KMS-11 (cell line): ENCODE measurements around the gene CPOX.

Source experiments
- H2AFZ ChIP-seq: fragments of 200-600 bp; sonication (generic); 2 replicates; pipeline ENCODE4 v1.6.1; 2016; ENCODE audit warnings: antibody characterized with exemption, mixed run types, low read depth
- H3K27ac ChIP-seq: fragments of 200-600 bp; sonication (generic); 2 replicates; pipeline ENCODE4 v1.6.1; 2016; ENCODE audit warnings: mild to moderate bottlenecking, mixed run types
- H3K27me3 ChIP-seq: fragments of 200-600 bp; sonication (generic); 2 replicates; pipeline ENCODE4 v1.6.1; 2017; ENCODE audit warnings: mild to moderate bottlenecking, low read depth, mixed run types, moderate library complexity; ENCODE audit not compliant: insufficient read depth
- H3K36me3 ChIP-seq: fragments of 200-600 bp; sonication (generic); 2 replicates; pipeline ENCODE4 v1.6.1; 2017; ENCODE audit warnings: mild to moderate bottlenecking, mixed run types; ENCODE audit not compliant: insufficient read depth
- H3K4me1 ChIP-seq: fragments of 200-600 bp; sonication (generic); 2 replicates; pipeline ENCODE4 v1.6.1; 2016; ENCODE audit warnings: mild to moderate bottlenecking, low read depth, mixed run types; ENCODE audit not compliant: poor library complexity, severe bottlenecking
- H3K4me2 ChIP-seq: fragments of 200-600 bp; sonication (generic); 2 replicates; pipeline ENCODE4 v1.7.0; 2016; ENCODE audit warnings: mild to moderate bottlenecking, mixed run types
- H3K4me3 ChIP-seq: fragments of 200-600 bp; sonication (generic); IDR thresholded peaks from 2 replicates; pipeline ENCODE4 v1.6.1; 2017; ENCODE audit warnings: low read depth, low read length, mixed read lengths; ENCODE audit not compliant: insufficient read depth
- H3K79me2 ChIP-seq: fragments of 200-600 bp; sonication (generic); 2 replicates; pipeline ENCODE4 v1.6.1; 2016; ENCODE audit warnings: low read depth, mixed run types; ENCODE audit not compliant: insufficient read depth
- H3K9ac ChIP-seq: fragments of 200-600 bp; sonication (generic); 2 replicates; pipeline ENCODE4 v1.6.1; 2016; ENCODE audit warnings: mild to moderate bottlenecking, mixed run types
- H4K20me1 ChIP-seq: fragments of 200-600 bp; sonication (generic); 2 replicates; pipeline ENCODE4 v1.6.1; 2016; ENCODE audit warnings: mild to moderate bottlenecking, mixed run types; ENCODE audit not compliant: insufficient read depth
- CTCF ChIP-seq: fragments of 200-600 bp; sonication (generic); conservative IDR thresholded peaks from 2 replicates; pipeline ENCODE4 v1.6.1; 2017; ENCODE audit warnings: low read depth, mild to moderate bottlenecking, antibody characterized with exemption, low read length, moderate library complexity, mixed read lengths

CPOX gene

GRCh38 chr3:98612996-98613517 lies 19.6 kb upstream of the CPOX start:
- Histone ChIP-seq H2AFZ (peak overlapping the region; percentile 84), H3K27ac (peak overlapping the region; percentile 83), H3K4me2 (peak overlapping the region; percentile 87), H3K79me2 (no peaks in the 10 kb centered on the region), H3K36me3 (no peaks in the 10 kb centered on the region), H4K20me1 (no peaks in the 10 kb centered on the region; the same call in 1 of the 2 replicates), H3K9ac (peak overlapping the region; percentile 62), H3K4me1 (peaks cover 32% of the 10 kb centered on the region), H3K27me3 (no peaks in the 10 kb centered on the region), H3K4me3 (peak overlapping the region; percentile 76)
- TF ChIP-seq CTCF, result peak; percentile 31; the same call in 1 of the 2 replicates

- Histone ChIP-seq H3K27me3 (no peaks in the 10 kb centered on the region), H3K4me1 (peaks cover 32% of the 10 kb centered on the region), H3K79me2 (no peaks in the 10 kb centered on the region), H3K4me3 (peak overlapping the region; percentile 76), H3K36me3 (no peaks in the 10 kb centered on the region), H4K20me1 (no peaks in the 10 kb centered on the region; the same call in 1 of the 2 replicates), H3K4me2 (peak overlapping the region; percentile 87), H2AFZ (peak overlapping the region; percentile 84), H3K27ac (peak overlapping the region; percentile 83), H3K9ac (peak overlapping the region; percentile 62; the same call in 1 of the 2 replicates)
- peak; percentile 69; the same call in 1 of the 2 replicates for TF ChIP-seq CTCF
Measured at GRCh38 chr3:98612587-98612986, 19.2 kb upstream of the CPOX start.

GRCh38 chr3:98608029-98608428 lies 14.6 kb upstream of the CPOX start:
- Histone ChIP-seq H3K4me3 (no peak overlapping the region), H3K27me3 (no peaks in the 10 kb centered on the region), H3K27ac (no peak overlapping the region), H3K36me3 (no peaks in the 10 kb centered on the region), H4K20me1 (no peaks in the 10 kb centered on the region), H3K79me2 (no peaks in the 10 kb centered on the region), H3K4me2 (no peak overlapping the region), H3K9ac (no peak overlapping the region), H3K4me1 (peaks cover 18% of the 10 kb centered on the region), H2AFZ (no peak overlapping the region)
- no peak for TF ChIP-seq CTCF

DNA sequence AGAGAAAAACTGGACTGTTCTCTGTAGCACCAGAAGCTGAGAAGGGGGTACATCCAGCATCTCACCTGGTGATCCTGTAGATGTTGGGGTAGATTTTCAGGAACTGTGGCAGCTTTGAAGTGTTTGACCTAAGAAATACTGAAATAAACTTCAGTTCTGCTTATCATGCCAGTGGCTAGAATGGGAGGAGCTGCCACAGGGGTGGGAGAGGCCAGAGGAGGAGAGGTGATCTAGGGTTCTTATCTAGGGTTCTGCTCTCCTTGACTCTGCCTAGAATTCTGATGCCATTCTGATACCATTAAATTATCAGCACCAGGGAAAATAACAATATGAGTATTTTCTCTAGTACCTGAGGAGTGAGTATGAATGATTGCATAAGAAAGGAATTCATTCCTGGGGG lies 10.2 kb upstream of the CPOX start:
- H3K4me3 ChIP-seq, result no peak overlapping the region
- H2AFZ ChIP-seq, result no peak overlapping the region
- H3K9ac ChIP-seq, result no peak overlapping the region
- no peak overlapping the region for H3K4me2 ChIP-seq
- no peaks in the 10 kb centered on the region for H3K27me3 ChIP-seq
- no peaks in the 10 kb centered on the region for H3K4me1 ChIP-seq
- H3K27ac ChIP-seq, result no peak overlapping the region
- H3K79me2 ChIP-seq, result no peaks in the 10 kb centered on the region
- TF ChIP-seq CTCF, result no peak
- H3K36me3 ChIP-seq, result no peaks in the 10 kb centered on the region
- H4K20me1 ChIP-seq, result no peaks in the 10 kb centered on the region
